ENCODE data around the gene FRMPD4. TPM values are rescaled to one million over a fixed set of nuclear protein-coding genes. Genes with fewer than 3 reads are reported as not detected.

Gene FRMPD4
- total and polyA plus RNA-seq, 10 of the 15 experiments (the other 5 are each of a cell fraction or from before 2014, with no cell fraction given): not detected

- no peaks in the 10 kb centered on the region for H3K79me2 ChIP-seq (ENCODE audit: control insufficient read depth, insufficient read depth, low read length)
- ATAC-seq (peak; percentile 95), DNase-seq (ENCODE audit: low read depth, low spot score) (peak; percentile 60), FAIRE-seq (peak; percentile 73)
- H2AFZ ChIP-seq (ENCODE audit: control insufficient read depth, low read depth, low read length): no peak overlapping the region
- CTCF ChIA-PET: no interaction called here
- no peaks in the 10 kb centered on the region for H3K36me3 ChIP-seq (ENCODE audit: control insufficient read depth in 2 of 2, insufficient read depth in 2 of 2, low read length in 1 of 2)
- intact Hi-C loops (cut with micrococcal nuclease; ENCODE audit: unreplicated experiment): loop anchor here (5.0 kb wide), 1 partner anchor 124 kb away; no protein-coding TSS in a partner anchor
- H3K4me1 ChIP-seq (ENCODE audit: control insufficient read depth, insufficient read depth, low read length): 0 out of 2 replicates have a peak, but pooled peaks cover 3% of the 10 kb centered on the region
- no peaks in the 10 kb centered on the region for H4K20me1 ChIP-seq (ENCODE audit: control insufficient read depth, insufficient read depth)
- 1% methylated on average over 7 of the region's 7 CpGs for whole genome bisulfite sequencing (ENCODE audit: insufficient coverage, insufficient replicate concordance, low lambda C conversion rate, missing lambda C conversion rate)
- in situ Hi-C loops (cut with MboI): no loop called here
- H3K27ac ChIP-seq (ENCODE audit: control insufficient read depth, insufficient read depth): peak overlapping the region; percentile 9; the same call in 1 of the 2 replicates
- no peak overlapping the region for H3K9ac ChIP-seq (ENCODE audit: control insufficient read depth, insufficient read depth, low read length)
- no TSS peak for BruUV-seq (replicated peaks)
- H3K4me2 ChIP-seq (ENCODE audit: control insufficient read depth, insufficient read depth): peak overlapping the region; percentile 26; the same call in 1 of the 2 replicates
- RAD21 ChIA-PET (ENCODE audit: unreplicated experiment): no interaction called here
- SMC1A ChIA-PET (ENCODE audit: uncharacterized antibody, unreplicated experiment): interaction anchor here (1.0 kb wide), 1 partner anchor 102 kb away, joined by 5 read pairs; no protein-coding TSS in a partner anchor
- peaks cover 1 to 7% of the 10 kb centered on the region in 2 experiments; a peak in 3 of 4 replicates for H3K27me3 ChIP-seq (replicated peaks in 1 of 2; ENCODE audit: control insufficient read depth in 2 of 2, insufficient read depth in 2 of 2, low read length in 1 of 2)
- no peak overlapping the region for H3K4me3 ChIP-seq
- no peaks in the 10 kb centered on the region; the same call in 2 of the 3 replicates for H3K9me3 ChIP-seq (replicated peaks; ENCODE audit: control insufficient read depth, insufficient read depth, low read length)
- POLR2A ChIA-PET: no interaction called here
- peak; percentile 96 for TF ChIP-seq DPF2 (IDR thresholded peaks at IDR 0.05)
- TF ChIP-seq FOXK2 (IDR thresholded peaks at IDR 0.05): no peak
- peak; percentile 85 for TF ChIP-seq RUNX3 (IDR thresholded peaks at IDR 0.05; ENCODE audit: low read length)
- TF ChIP-seq, protein P1, sequence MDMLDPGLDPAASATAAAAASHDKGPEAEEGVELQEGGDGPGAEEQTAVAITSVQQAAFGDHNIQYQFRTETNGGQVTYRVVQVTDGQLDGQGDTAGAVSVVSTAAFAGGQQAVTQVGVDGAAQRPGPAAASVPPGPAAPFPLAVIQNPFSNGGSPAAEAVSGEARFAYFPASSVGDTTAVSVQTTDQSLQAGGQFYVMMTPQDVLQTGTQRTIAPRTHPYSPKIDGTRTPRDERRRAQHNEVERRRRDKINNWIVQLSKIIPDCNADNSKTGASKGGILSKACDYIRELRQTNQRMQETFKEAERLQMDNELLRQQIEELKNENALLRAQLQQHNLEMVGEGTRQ (IDR thresholded peaks at IDR 0.05; ENCODE audit: borderline replicate concordance, low read depth, low read length): no peak
- TF ChIP-seq MEF2B (IDR thresholded peaks at IDR 0.05; ENCODE audit: partially characterized antibody, poor library complexity, severe bottlenecking): peak; percentile 60
- peak; percentile 89 for TF ChIP-seq RELB (IDR thresholded peaks at IDR 0.05; ENCODE audit: low read depth)
- TF ChIP-seq LARP7 (IDR thresholded peaks at IDR 0.05): no peak
- TF ChIP-seq FOXM1 (IDR thresholded peaks at IDR 0.05; ENCODE audit: low read depth, low read length): peak; percentile 90
- TF ChIP-seq SRF (IDR thresholded peaks at IDR 0.05; ENCODE audit: low read depth in 2 of 2, low read length in 2 of 2): 0 out of 4 replicates have a peak, but pooled peaks of 1 of the 2 experiments have one; percentile 48
- TF ChIP-seq BHLHE40 (IDR thresholded peaks at IDR 0.05; ENCODE audit: borderline replicate concordance in 1 of 2, low read depth in 2 of 2, low read length in 1 of 2): peak; percentile 46 to 53; a peak in 2 of 4 replicates
- TF ChIP-seq, protein P2, sequence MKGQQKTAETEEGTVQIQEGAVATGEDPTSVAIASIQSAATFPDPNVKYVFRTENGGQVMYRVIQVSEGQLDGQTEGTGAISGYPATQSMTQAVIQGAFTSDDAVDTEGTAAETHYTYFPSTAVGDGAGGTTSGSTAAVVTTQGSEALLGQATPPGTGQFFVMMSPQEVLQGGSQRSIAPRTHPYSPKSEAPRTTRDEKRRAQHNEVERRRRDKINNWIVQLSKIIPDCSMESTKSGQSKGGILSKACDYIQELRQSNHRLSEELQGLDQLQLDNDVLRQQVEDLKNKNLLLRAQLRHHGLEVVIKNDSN (IDR thresholded peaks at IDR 0.05; ENCODE audit: borderline replicate concordance, extremely low read length, insufficient read depth, low read depth, low read length): no peak
- peak; percentile 65; the same call in 1 of the 2 replicates for TF ChIP-seq PML (IDR thresholded peaks at IDR 0.05; ENCODE audit: low read length)
- TF ChIP-seq, protein P3, sequence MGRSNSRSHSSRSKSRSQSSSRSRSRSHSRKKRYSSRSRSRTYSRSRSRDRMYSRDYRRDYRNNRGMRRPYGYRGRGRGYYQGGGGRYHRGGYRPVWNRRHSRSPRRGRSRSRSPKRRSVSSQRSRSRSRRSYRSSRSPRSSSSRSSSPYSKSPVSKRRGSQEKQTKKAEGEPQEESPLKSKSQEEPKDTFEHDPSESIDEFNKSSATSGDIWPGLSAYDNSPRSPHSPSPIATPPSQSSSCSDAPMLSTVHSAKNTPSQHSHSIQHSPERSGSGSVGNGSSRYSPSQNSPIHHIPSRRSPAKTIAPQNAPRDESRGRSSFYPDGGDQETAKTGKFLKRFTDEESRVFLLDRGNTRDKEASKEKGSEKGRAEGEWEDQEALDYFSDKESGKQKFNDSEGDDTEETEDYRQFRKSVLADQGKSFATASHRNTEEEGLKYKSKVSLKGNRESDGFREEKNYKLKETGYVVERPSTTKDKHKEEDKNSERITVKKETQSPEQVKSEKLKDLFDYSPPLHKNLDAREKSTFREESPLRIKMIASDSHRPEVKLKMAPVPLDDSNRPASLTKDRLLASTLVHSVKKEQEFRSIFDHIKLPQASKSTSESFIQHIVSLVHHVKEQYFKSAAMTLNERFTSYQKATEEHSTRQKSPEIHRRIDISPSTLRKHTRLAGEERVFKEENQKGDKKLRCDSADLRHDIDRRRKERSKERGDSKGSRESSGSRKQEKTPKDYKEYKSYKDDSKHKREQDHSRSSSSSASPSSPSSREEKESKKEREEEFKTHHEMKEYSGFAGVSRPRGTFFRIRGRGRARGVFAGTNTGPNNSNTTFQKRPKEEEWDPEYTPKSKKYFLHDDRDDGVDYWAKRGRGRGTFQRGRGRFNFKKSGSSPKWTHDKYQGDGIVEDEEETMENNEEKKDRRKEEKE (IDR thresholded peaks at IDR 0.05): no peak
- peak; percentile 39; the same call in 1 of the 2 replicates for TF ChIP-seq RAD51 (IDR thresholded peaks at IDR 0.05)
- TF ChIP-seq SPI1 (IDR thresholded peaks at IDR 0.05; ENCODE audit: borderline replicate concordance, insufficient read depth, low read depth, low read length): peak; percentile 60; the same call in 1 of the 2 replicates
- no peak for TF ChIP-seq CBFB (IDR thresholded peaks at IDR 0.05; ENCODE audit: low read depth)
- TF ChIP-seq YY1 (IDR thresholded peaks at IDR 0.05; ENCODE audit: low read depth, low read length): 0 out of 2 replicates have a peak, but pooled peaks have one; percentile 4
- TF ChIP-seq STAT1 (conservative IDR thresholded peaks at IDR 0.05): no peak
Observed at GRCh38 chrX:12443534-12444098, 305.3 kb downstream of the FRMPD4 start.

Data from GM12878 (cell line).